Gastrocnemius medialis (tissue), 4 donors: ENCODE measurements around the gene LONP1. TPM values are rescaled to one million over a fixed set of nuclear protein-coding genes. Genes with fewer than 3 reads are reported as not detected.

ENCODE experiments used
- ATAC-seq, 2 donors: fragments of 150-250 bp; one replicate each; pipeline ENCODE4 v1.9.1; 2016
- DNase-seq, 2 donors: peaks; one replicate each; pipeline ENCODE4 v3.0.0-alpha.2; 2019
- H3K27ac ChIP-seq, 4 donors: fragments of 200-600 bp; sonication (generic); 1 replicate in 1 of 4; 2 replicates in 3 of 4; pipeline ENCODE4 v1.5.1; 2016 to 2018; ENCODE audit warnings: mild to moderate bottlenecking in 2 of 4, moderate library complexity in 1 of 4
- H3K27me3 ChIP-seq, 3 donors: fragments of 200-600 bp; sonication (generic) in 2 of 3; 1 replicate in 1 of 3; 2 replicates in 2 of 3; pipeline versions ENCODE4 v1.5.1 to v1.6.0; 2016 to 2019; ENCODE audit warnings: mild to moderate bottlenecking in 1 of 3, moderate library complexity in 1 of 3
- H3K36me3 ChIP-seq, 2 donors: fragments of 200-600 bp; sonication (generic) in 1 of 2; one replicate each; pipeline ENCODE4 v1.5.1; 2017 to 2018
- H3K4me1 ChIP-seq, 2 donors: fragments of 200-600 bp; sonication (generic) in 1 of 2; one replicate each; pipeline ENCODE4 v1.5.1; 2016 to 2017; ENCODE audit warnings: mild to moderate bottlenecking in 2 of 2
- H3K4me3 ChIP-seq, 4 donors: fragments of 200-600 bp; sonication (generic) in 3 of 4; 1 replicate in 1 of 4; 2 replicates in 3 of 4; pipeline ENCODE4 v1.5.1; 2016 to 2019; ENCODE audit warnings: mild to moderate bottlenecking in 2 of 4
- H3K9me3 ChIP-seq, 3 donors: fragments of 200-600 bp; sonication (generic) in 2 of 3; 1 replicate in 1 of 3; 2 replicates in 2 of 3; pipeline ENCODE4 v1.5.1; 2016 to 2019
- CTCF ChIP-seq, 5 experiments: fragments of 450-650 bp in 3 of 5; fragments of 200-600 bp in 2 of 5; sonication (generic) in 2 of 5; IDR thresholded peaks in 4 of 5; conservative IDR thresholded peaks in 1 of 5; 1 replicate in 4 of 5; 2 replicates in 1 of 5; pipeline ENCODE4 v1.5.1; 2016 to 2019; ENCODE audit warnings: antibody characterized with exemption in 5 of 5, mild to moderate bottlenecking in 3 of 5, moderate library complexity in 3 of 5
- POLR2A ChIP-seq, 2 donors: fragments of 450-650 bp; IDR thresholded peaks; one replicate each; pipeline ENCODE4 v1.6.1; 2017; ENCODE audit warnings: antibody characterized with exemption in 2 of 2, mild to moderate bottlenecking in 2 of 2, moderate library complexity in 2 of 2
- in situ Hi-C, 4 donors: fragments of 200-750 bp; cut with MboI; loops; one replicate each; pipeline versions ENCODE4 v1.15.0 to v1.8.0; 2017; ENCODE audit warnings: low sequenced_read_pairs in 4 of 4
- intact Hi-C: fragments of 100-400 bp; cut with DNase I; formaldehyde crosslinking; loops from one replicate; pipeline ENCODE4 v1.15.1; 2023; ENCODE audit warnings: low total_unique reads
- total RNA-seq, 4 donors: library from RNA; depleted of rRNA; stranded (reverse); fragments of >200 nt; gene quantifications; one replicate each; pipeline versions ENCODE4 v1.1.0 to v1.2.3, GENCODE V29; 2016

Gene LONP1
- total RNA-seq, 4 donors from 2014 or later: 33.1 to 77.7 (median 70.4) TPM

- DNase-seq (no peak), ATAC-seq (no peak)
- TF ChIP-seq CTCF (IDR thresholded peaks at IDR 0.05 in 4 of 5, conservative IDR thresholded peaks at IDR 0.05 in 1 of 5): no peak
- no peak for TF ChIP-seq POLR2A (IDR thresholded peaks at IDR 0.05)
- intact Hi-C loops (no loop called here), in situ Hi-C loops (loop anchor here in 1 of 4 donors (10.0 kb wide), 1 partner anchor 52 kb away; the partner anchor contains the start of genes SAFB and SAFB2)
- Histone ChIP-seq H3K4me1 (peaks cover 17 to 22% of the 10 kb centered on the region in 2 donors), H3K27me3 (no peaks in the 10 kb centered on the region), H3K27ac (peak overlapping the region in 1 of 4 donors; percentile 10), H3K4me3 (no peak overlapping the region), H3K9me3 (no peaks in the 10 kb centered on the region), H3K36me3 (peaks cover 0 to 9% of the 10 kb centered on the region in 2 donors)
These were observed 42.8 kb downstream of the LONP1 start for GRCh38 chr19:5677136-5677535.

- in situ Hi-C loops: loop anchor here in 1 of 4 donors (10.0 kb wide), 1 partner anchor 52 kb away; the partner anchor contains the start of genes SAFB and SAFB2
- H3K27ac ChIP-seq: peak overlapping the region in 1 of 4 donors; percentile 10
- intact Hi-C loops: no loop called here
These were observed 43.2 kb downstream of the LONP1 start for GRCh38 chr19:5676772-5677105.

GRCh38 chr19:5676105-5676771 is 43.7 kb downstream of the LONP1 start:
- H3K4me1 ChIP-seq: peaks cover 15 to 19% of the 10 kb centered on the region in 2 donors
- no peak for TF ChIP-seq POLR2A (IDR thresholded peaks at IDR 0.05)
- TF ChIP-seq CTCF (IDR thresholded peaks at IDR 0.05 in 4 of 5, conservative IDR thresholded peaks at IDR 0.05 in 1 of 5): no peak
- H3K9me3 ChIP-seq: no peaks in the 10 kb centered on the region
- H3K27ac ChIP-seq: peak overlapping the region in 1 of 4 donors; percentile 10
- H3K27me3 ChIP-seq: no peaks in the 10 kb centered on the region
- in situ Hi-C loops (loop anchor here in 1 of 4 donors (10.0 kb wide), 1 partner anchor 51 kb away; the partner anchor contains the start of genes SAFB and SAFB2), intact Hi-C loops (no loop called here)
- no peak overlapping the region for H3K4me3 ChIP-seq
- peak in 1 of 2 donors; percentile 56 for DNase-seq
- no peak for ATAC-seq
- peaks cover 0 to 9% of the 10 kb centered on the region in 2 donors for H3K36me3 ChIP-seq

More at GRCh38 chr19:5676772-5677105, 43.2 kb downstream of the LONP1 start:
- TF ChIP-seq CTCF (IDR thresholded peaks at IDR 0.05 in 4 of 5, conservative IDR thresholded peaks at IDR 0.05 in 1 of 5) (no peak), POLR2A (IDR thresholded peaks at IDR 0.05) (no peak)
- ATAC-seq (no peak), DNase-seq (peak in 1 of 2 donors; percentile 55)
- Histone ChIP-seq H3K4me1 (peaks cover 17 to 22% of the 10 kb centered on the region in 2 donors), H3K4me3 (no peak overlapping the region), H3K9me3 (no peaks in the 10 kb centered on the region), H3K27me3 (no peaks in the 10 kb centered on the region), H3K36me3 (peaks cover 0 to 9% of the 10 kb centered on the region in 2 donors)

GRCh38 chr19:5674714-5675113 is 45.2 kb downstream of the LONP1 start:
- H3K36me3 ChIP-seq: peaks cover 0 to 12% of the 10 kb centered on the region in 2 donors
- no peak overlapping the region for H3K27ac ChIP-seq
- no peaks in the 10 kb centered on the region for H3K9me3 ChIP-seq
- intact Hi-C loops (no loop called here), in situ Hi-C loops (loop anchor here in 1 of 4 donors (10.0 kb wide), 1 partner anchor 50 kb away; the partner anchor contains the start of genes SAFB and SAFB2)
- no peak overlapping the region for H3K4me3 ChIP-seq
- TF ChIP-seq POLR2A (IDR thresholded peaks at IDR 0.05) (no peak), CTCF (IDR thresholded peaks at IDR 0.05 in 4 of 5, conservative IDR thresholded peaks at IDR 0.05 in 1 of 5) (no peak)
- ATAC-seq (no peak), DNase-seq (no peak)
- H3K4me1 ChIP-seq: peaks cover 11 to 14% of the 10 kb centered on the region in 2 donors
- H3K27me3 ChIP-seq: no peaks in the 10 kb centered on the region
